Keratinocyte (primary cell): Measurements from ENCODE around the gene DPY19L3.

ENCODE experiments used
- EZH2 ChIP-seq: IDR thresholded peaks from one replicate; pipeline ENCODE4 v1.6.1; 2012; ENCODE audit warnings: inconsistent platforms, mild to moderate bottlenecking, low read length, moderate library complexity
- TF ChIP-seq, protein P1 (sequence below), 3 experiments: IDR thresholded peaks in 1 of 3; conservative IDR thresholded peaks in 1 of 3; optimal IDR thresholded peaks in 1 of 3; 2 replicates in 2 of 3; 3 replicates in 1 of 3; pipeline versions ENCODE3 to v1.5.1; 2011; ENCODE audit warnings: low read length in 3 of 3, mild to moderate bottlenecking in 3 of 3, moderate library complexity in 2 of 3, control low read depth in 1 of 3, inconsistent platforms in 1 of 3; ENCODE audit not compliant: insufficient read depth in 2 of 3; ENCODE audit errors: extremely low read depth in 1 of 3

DNA sequence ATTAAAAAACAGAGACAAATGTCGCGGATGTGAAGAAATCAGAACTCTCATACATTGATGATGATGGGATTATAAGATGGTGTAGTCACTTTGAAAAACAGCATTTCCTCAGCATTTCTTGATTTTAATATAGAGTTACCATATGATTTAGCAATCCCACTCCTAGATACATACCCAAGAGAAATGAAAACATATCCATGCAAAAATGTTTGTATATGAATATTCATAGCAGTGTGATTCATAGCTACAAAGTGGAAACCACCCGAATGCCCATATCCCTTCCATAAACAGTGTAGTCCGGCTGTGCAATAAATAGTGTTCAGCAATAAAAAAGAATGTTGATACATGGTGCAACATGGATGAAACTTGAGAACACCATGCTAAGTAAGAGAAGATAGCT, 44.6 kb downstream of the DPY19L3 start:
- TF ChIP-seq, protein P1, sequence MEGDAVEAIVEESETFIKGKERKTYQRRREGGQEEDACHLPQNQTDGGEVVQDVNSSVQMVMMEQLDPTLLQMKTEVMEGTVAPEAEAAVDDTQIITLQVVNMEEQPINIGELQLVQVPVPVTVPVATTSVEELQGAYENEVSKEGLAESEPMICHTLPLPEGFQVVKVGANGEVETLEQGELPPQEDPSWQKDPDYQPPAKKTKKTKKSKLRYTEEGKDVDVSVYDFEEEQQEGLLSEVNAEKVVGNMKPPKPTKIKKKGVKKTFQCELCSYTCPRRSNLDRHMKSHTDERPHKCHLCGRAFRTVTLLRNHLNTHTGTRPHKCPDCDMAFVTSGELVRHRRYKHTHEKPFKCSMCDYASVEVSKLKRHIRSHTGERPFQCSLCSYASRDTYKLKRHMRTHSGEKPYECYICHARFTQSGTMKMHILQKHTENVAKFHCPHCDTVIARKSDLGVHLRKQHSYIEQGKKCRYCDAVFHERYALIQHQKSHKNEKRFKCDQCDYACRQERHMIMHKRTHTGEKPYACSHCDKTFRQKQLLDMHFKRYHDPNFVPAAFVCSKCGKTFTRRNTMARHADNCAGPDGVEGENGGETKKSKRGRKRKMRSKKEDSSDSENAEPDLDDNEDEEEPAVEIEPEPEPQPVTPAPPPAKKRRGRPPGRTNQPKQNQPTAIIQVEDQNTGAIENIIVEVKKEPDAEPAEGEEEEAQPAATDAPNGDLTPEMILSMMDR (optimal IDR thresholded peaks at IDR 0.05 in 1 of 3, IDR thresholded peaks at IDR 0.05 in 1 of 3, conservative IDR thresholded peaks at IDR 0.05 in 1 of 3; ENCODE audit: extremely low read depth in 1 of 3, insufficient read depth in 2 of 3, low read length in 3 of 3), result no peak
- no peak for TF ChIP-seq EZH2
